IPS-NIHi7 (cell line): ENCODE measurements around the gene PITPNC1.
"Not testable (repeated sequence)": the region's sequence is repeated elsewhere in the genome, so short reads cannot be mapped to it uniquely, and the experiment has no call there.

Experiments used
- DNase-seq: peaks from one replicate; pipeline ENCODE4 v3.0.0; 2012; ENCODE audit warnings: mixed read lengths; ENCODE audit errors: extremely low spot score

Gene PITPNC1

GRCh38 chr17:67620636-67621035 lies 243.6 kb downstream of the PITPNC1 start:
- DNase-seq, result no peak

GRCh38 chr17:67623767-67624166 lies 246.7 kb downstream of the PITPNC1 start:
- no peak for DNase-seq

- no peak for DNase-seq
Measured at GRCh38 chr17:67624886-67625656, 248.0 kb downstream of the PITPNC1 start.

- DNase-seq, result no peak
Measured at GRCh38 chr17:67625971-67626370, 248.9 kb downstream of the PITPNC1 start.

- peak; percentile 63 for DNase-seq
Measured at GRCh38 chr17:67628580-67629013, 251.5 kb downstream of the PITPNC1 start.

- peak; percentile 45 for DNase-seq
Measured at GRCh38 chr17:67629971-67630320, 252.9 kb downstream of the PITPNC1 start.

- DNase-seq, result not testable (repeated sequence)
Measured at GRCh38 chr17:67630836-67631235, 253.8 kb downstream of the PITPNC1 start.

GRCh38 chr17:67632141-67632540 lies 255.1 kb downstream of the PITPNC1 start:
- no peak for DNase-seq

- DNase-seq, result no peak
Measured at GRCh38 chr17:67633751-67634211, 256.7 kb downstream of the PITPNC1 start.

GRCh38 chr17:67635681-67636080 lies 258.6 kb downstream of the PITPNC1 start:
- no peak for DNase-seq

- DNase-seq, result no peak
Measured at GRCh38 chr17:67636312-67636711, 259.2 kb downstream of the PITPNC1 start.

GRCh38 chr17:67636834-67637520 lies 259.9 kb downstream of the PITPNC1 start:
- DNase-seq, result no peak

GRCh38 chr17:67637901-67638641 lies 261.0 kb downstream of the PITPNC1 start:
- no peak for DNase-seq

- DNase-seq, result no peak
Measured at GRCh38 chr17:67638871-67639270, 261.8 kb downstream of the PITPNC1 start.

- DNase-seq, result no peak
Measured at GRCh38 chr17:67639555-67639954, 262.5 kb downstream of the PITPNC1 start.

- no peak for DNase-seq
Measured at GRCh38 chr17:67639979-67640378, 262.9 kb downstream of the PITPNC1 start.

GRCh38 chr17:67642488-67642887 lies 265.4 kb downstream of the PITPNC1 start:
- DNase-seq, result no peak

GRCh38 chr17:67644061-67644460 lies 267.0 kb downstream of the PITPNC1 start:
- no peak for DNase-seq

GRCh38 chr17:67645195-67645594 lies 268.1 kb downstream of the PITPNC1 start:
- not testable (repeated sequence) for DNase-seq

- DNase-seq, result no peak
Measured at GRCh38 chr17:67646472-67646871, 269.4 kb downstream of the PITPNC1 start.

- DNase-seq, result no peak
Measured at GRCh38 chr17:67647482-67647881, 270.4 kb downstream of the PITPNC1 start.
